Prostate gland (tissue), 2 donors: Measurements from ENCODE around the gene RHBDD3. TPM values are rescaled to one million over a fixed set of nuclear protein-coding genes. Genes with fewer than 3 reads are reported as not detected.

Experiments
- DNase-seq: peaks from one replicate; pipeline ENCODE4 v3.0.0-alpha.2; 2019; ENCODE audit warnings: low spot score
- H3K27ac ChIP-seq, 2 donors: fragments of 200-600 bp; sonication (generic); 2 replicates each; pipeline ENCODE4 v1.5.1; 2017 to 2019
- H3K27me3 ChIP-seq: fragments of 200-600 bp; sonication (generic); replicated peaks from 2 replicates; pipeline ENCODE4 v1.5.1; 2019; ENCODE audit not compliant: insufficient read depth
- H3K36me3 ChIP-seq, 2 donors: fragments of 200-600 bp; sonication (generic); 1 replicate in 1 of 2; 2 replicates in 1 of 2; pipeline versions ENCODE4 v1.5.1 to v1.8.1; 2017 to 2019
- H3K4me1 ChIP-seq: fragments of 200-600 bp; sonication (generic); replicated peaks from 2 replicates; pipeline ENCODE4 v1.5.1; 2019
- H3K4me3 ChIP-seq, 2 donors: fragments of 200-600 bp; sonication (generic); 2 replicates each; pipeline ENCODE4 v1.5.1; 2017 to 2019
- H3K9me3 ChIP-seq: fragments of 200-600 bp; sonication (generic); 2 replicates; pipeline ENCODE4 v1.5.1; 2017
- CTCF ChIP-seq, 4 experiments: fragments of 200-600 bp in 2 of 4; fragments of 450-650 bp in 2 of 4; sonication (generic) in 2 of 4; IDR thresholded peaks; 1 replicate in 3 of 4; 2 replicates in 1 of 4; pipeline ENCODE4 v1.5.1; 2016 to 2019; ENCODE audit warnings: antibody characterized with exemption in 4 of 4, mild to moderate bottlenecking in 2 of 4, moderate library complexity in 2 of 4
- POLR2A ChIP-seq: fragments of 450-650 bp; IDR thresholded peaks from one replicate; pipeline ENCODE4 v1.6.1; 2016; ENCODE audit warnings: antibody characterized with exemption, mild to moderate bottlenecking
- POLR2AphosphoS5 ChIP-seq: sonication (generic); formaldehyde crosslinking; IDR thresholded peaks from one replicate; pipeline ENCODE4 v1.6.1; 2017; ENCODE audit warnings: antibody characterized with exemption
- WGBS: methylation state at CpG from one replicate; pipeline ENCODE4 v1.1.5; 2018; 5-methylcytosine and 5-hydroxymethylcytosine counted together
- intact Hi-C: fragments of 100-400 bp; cut with DNase I; formaldehyde crosslinking; loops from one replicate; pipeline ENCODE4 v1.14.2; 2022
- total RNA-seq, 2 donors: library from RNA; depleted of rRNA; stranded (reverse); fragments of >200 nt; gene quantifications; one replicate each; pipeline ENCODE4 v1.1.0, GENCODE V29; 2016

The RHBDD3 gene
- total RNA-seq, 2 donors from 2014 or later = 66.9 to 74.6 TPM

- no peak for DNase-seq
- no peaks in the 10 kb centered on the region for H3K36me3 ChIP-seq
- H3K4me3 ChIP-seq = no peak overlapping the region
- no peaks in the 10 kb centered on the region for H3K9me3 ChIP-seq
- intact Hi-C loops = no loop called here
- no peaks in the 10 kb centered on the region for H3K4me1 ChIP-seq
- no peak for TF ChIP-seq CTCF (IDR thresholded peaks at IDR 0.05)
- peak; percentile 32 for TF ChIP-seq POLR2AphosphoS5
- TF ChIP-seq POLR2A = no peak
- no peak overlapping the region for H3K27ac ChIP-seq
- WGBS = 73% methylated on average over 22 of the region's 22 CpGs
- no peaks in the 10 kb centered on the region for H3K27me3 ChIP-seq
These were observed 35.5 kb downstream of the RHBDD3 start for GRCh38 chr22:29231971-29232959.

GRCh38 chr22:29230972-29231875, 36.6 kb downstream of the RHBDD3 start:
- Histone ChIP-seq H3K4me1 (no peaks in the 10 kb centered on the region), H3K36me3 (no peaks in the 10 kb centered on the region), H3K27me3 (no peaks in the 10 kb centered on the region), H3K9me3 (no peaks in the 10 kb centered on the region), H3K4me3 (no peak overlapping the region), H3K27ac (no peak overlapping the region)
- WGBS = 92% methylated on average over 19 of the region's 19 CpGs
- no peak for TF ChIP-seq POLR2AphosphoS5
- TF ChIP-seq POLR2A = no peak
- TF ChIP-seq CTCF (IDR thresholded peaks at IDR 0.05) = no peak
- no peak for DNase-seq
- intact Hi-C loops = no loop called here

- Histone ChIP-seq H3K27ac (no peak overlapping the region), H3K9me3 (no peaks in the 10 kb centered on the region), H3K27me3 (no peaks in the 10 kb centered on the region), H3K4me3 (no peak overlapping the region), H3K4me1 (no peaks in the 10 kb centered on the region), H3K36me3 (no peaks in the 10 kb centered on the region)
- 94% methylated on average over 11 of the region's 11 CpGs for WGBS
- no peak for DNase-seq
- intact Hi-C loops = no loop called here
- TF ChIP-seq POLR2AphosphoS5 (no peak), CTCF (IDR thresholded peaks at IDR 0.05) (no peak), POLR2A (no peak)
These were observed 41.3 kb downstream of the RHBDD3 start for GRCh38 chr22:29226351-29226981.

GRCh38 chr22:29225422-29226090, 42.2 kb downstream of the RHBDD3 start:
- H3K27me3 ChIP-seq = no peaks in the 10 kb centered on the region
- no peaks in the 10 kb centered on the region for H3K9me3 ChIP-seq
- peak overlapping the region; percentile 30 to 33 for H3K27ac ChIP-seq
- no peaks in the 10 kb centered on the region for H3K36me3 ChIP-seq
- no peak overlapping the region for H3K4me3 ChIP-seq
- DNase-seq = no peak
- WGBS = 48% methylated on average over 16 of the region's 16 CpGs
- intact Hi-C loops = no loop called here
- TF ChIP-seq POLR2A (no peak), CTCF (IDR thresholded peaks at IDR 0.05) (no peak), POLR2AphosphoS5 (no peak)
- no peaks in the 10 kb centered on the region for H3K4me1 ChIP-seq
